ENCODE results near the gene DIS3L.

Gene DIS3L

GRCh38 chr15:66269326-66270090 lies 23.9 kb upstream of the DIS3L start:
- no peak for TF ChIP-seq CTCF (IDR thresholded peaks at IDR 0.05; ENCODE audit: low read depth, low read length)
- H3K4me3 ChIP-seq (ENCODE audit: low read depth, low read length): no peak overlapping the region

- TF ChIP-seq CTCF (IDR thresholded peaks at IDR 0.05; ENCODE audit: low read depth, low read length): no peak
- H3K4me3 ChIP-seq (ENCODE audit: low read depth, low read length): no peak overlapping the region
These were observed 22.4 kb upstream of the DIS3L start for GRCh38 chr15:66270932-66271331.

GRCh38 chr15:66275352-66275751 lies 18.0 kb upstream of the DIS3L start:
- H3K4me3 ChIP-seq (ENCODE audit: low read depth, low read length): no peak overlapping the region
- TF ChIP-seq CTCF (IDR thresholded peaks at IDR 0.05; ENCODE audit: low read depth, low read length): no peak

GRCh38 chr15:66276546-66276945 lies 16.8 kb upstream of the DIS3L start:
- no peak overlapping the region for H3K4me3 ChIP-seq (ENCODE audit: low read depth, low read length)
- no peak for TF ChIP-seq CTCF (IDR thresholded peaks at IDR 0.05; ENCODE audit: low read depth, low read length)

- H3K4me3 ChIP-seq (ENCODE audit: low read depth, low read length): no peak overlapping the region
- TF ChIP-seq CTCF (IDR thresholded peaks at IDR 0.05; ENCODE audit: low read depth, low read length): no peak
These were observed 15.3 kb upstream of the DIS3L start for GRCh38 chr15:66278056-66278455.

GRCh38 chr15:66278671-66279070 lies 14.7 kb upstream of the DIS3L start:
- TF ChIP-seq CTCF (IDR thresholded peaks at IDR 0.05; ENCODE audit: low read depth, low read length): no peak
- no peak overlapping the region for H3K4me3 ChIP-seq (ENCODE audit: low read depth, low read length)

- no peak for TF ChIP-seq CTCF (IDR thresholded peaks at IDR 0.05; ENCODE audit: low read depth, low read length)
- H3K4me3 ChIP-seq (ENCODE audit: low read depth, low read length): no peak overlapping the region
These were observed 9.1 kb upstream of the DIS3L start for GRCh38 chr15:66284271-66284670.

All from WI38 (cell line).